ENCODE results near the gene NUTM2D.
"Not testable (repeated sequence)": the region's sequence is repeated elsewhere in the genome, so short reads cannot be mapped to it uniquely, and the experiment has no call there.

DNA sequence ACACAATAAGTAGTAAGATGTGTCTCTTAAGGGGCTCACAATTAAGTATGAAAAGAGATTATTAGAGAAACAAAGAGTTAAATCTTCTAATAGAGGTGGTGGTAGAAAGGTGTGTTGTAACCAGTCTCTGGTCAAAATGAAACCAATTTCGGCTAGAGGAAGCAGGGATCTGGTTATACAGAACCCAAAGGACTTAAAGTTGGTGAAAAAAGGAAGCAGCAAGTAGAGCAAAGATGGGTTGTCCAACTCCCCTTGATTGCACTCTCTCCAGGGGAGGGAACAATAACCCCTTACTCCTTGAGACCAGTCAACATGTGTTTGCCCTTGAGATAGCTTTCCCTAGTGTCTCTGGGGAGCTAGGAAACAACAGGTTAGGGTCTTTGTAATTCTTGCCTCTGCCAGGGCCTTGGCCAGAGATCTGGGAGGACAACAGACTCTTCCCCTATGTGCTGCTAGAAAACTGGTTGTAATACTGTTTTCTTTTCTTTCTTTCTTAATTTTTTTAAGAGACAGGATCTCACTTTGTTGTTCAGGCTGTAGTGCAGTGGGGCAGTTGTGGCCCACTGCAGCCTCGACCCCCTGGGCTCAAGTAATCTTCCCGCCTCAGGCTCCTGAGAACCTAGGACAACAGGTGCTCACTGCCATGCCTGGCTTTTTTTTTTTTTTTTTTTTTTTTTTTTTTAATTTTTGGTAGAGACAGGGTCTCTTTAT, 43.7 kb upstream of the NUTM2D start:
- TF ChIP-seq CTCF (IDR thresholded peaks at IDR 0.05; ENCODE audit: low read depth, low read length); EZH2phosphoT487 (IDR thresholded peaks at IDR 0.05; ENCODE audit: low read depth): not testable (repeated sequence)
